ENCODE data around the gene DNASE1L2.
A peak's percentile ranks its signal among the peaks of the same experiment; 100 is the strongest.
"Not testable (repeated sequence)": the region's sequence is repeated elsewhere in the genome, so short reads cannot be mapped to it uniquely, and the experiment has no call there.

DNASE1L2 gene

GRCh38 chr16:2236337-2237101, at the start of gene DNASE1L2:
DNASE1L2 (plus strand) TSS chr16:2236444; CDS start chr16:2236817, 373 bp downstream.
- no peak for DNase-seq (ENCODE audit: low read depth)

DNA sequence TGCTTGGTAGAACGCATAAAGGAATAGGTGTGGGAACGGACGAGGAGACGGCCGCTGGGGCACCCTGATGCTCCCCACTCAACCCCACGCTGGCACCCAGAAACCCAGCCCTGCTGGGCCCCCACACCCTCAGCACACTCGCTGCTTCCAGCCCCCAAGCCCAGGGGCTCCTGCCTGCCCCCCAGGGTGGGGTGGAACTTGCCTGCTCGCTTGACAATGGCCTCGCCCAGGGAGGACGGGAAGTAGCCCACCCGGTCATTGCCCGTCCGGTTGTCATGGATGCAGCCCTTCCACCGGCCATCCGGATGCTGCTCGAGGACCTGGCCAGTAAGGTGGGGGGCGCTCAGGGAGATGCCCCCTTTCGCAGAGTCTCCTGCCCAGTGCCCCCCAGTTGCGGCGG, 49.7 kb upstream of the DNASE1L2 start:
- DNase-seq (ENCODE audit: low read depth), result no peak

- DNase-seq (ENCODE audit: low read depth), result no peak
Observed at GRCh38 chr16:2187212-2187611, 49.0 kb upstream of the DNASE1L2 start.

GRCh38 chr16:2188395-2188794, 47.8 kb upstream of the DNASE1L2 start:
- DNase-seq (ENCODE audit: low read depth), result no peak

DNA sequence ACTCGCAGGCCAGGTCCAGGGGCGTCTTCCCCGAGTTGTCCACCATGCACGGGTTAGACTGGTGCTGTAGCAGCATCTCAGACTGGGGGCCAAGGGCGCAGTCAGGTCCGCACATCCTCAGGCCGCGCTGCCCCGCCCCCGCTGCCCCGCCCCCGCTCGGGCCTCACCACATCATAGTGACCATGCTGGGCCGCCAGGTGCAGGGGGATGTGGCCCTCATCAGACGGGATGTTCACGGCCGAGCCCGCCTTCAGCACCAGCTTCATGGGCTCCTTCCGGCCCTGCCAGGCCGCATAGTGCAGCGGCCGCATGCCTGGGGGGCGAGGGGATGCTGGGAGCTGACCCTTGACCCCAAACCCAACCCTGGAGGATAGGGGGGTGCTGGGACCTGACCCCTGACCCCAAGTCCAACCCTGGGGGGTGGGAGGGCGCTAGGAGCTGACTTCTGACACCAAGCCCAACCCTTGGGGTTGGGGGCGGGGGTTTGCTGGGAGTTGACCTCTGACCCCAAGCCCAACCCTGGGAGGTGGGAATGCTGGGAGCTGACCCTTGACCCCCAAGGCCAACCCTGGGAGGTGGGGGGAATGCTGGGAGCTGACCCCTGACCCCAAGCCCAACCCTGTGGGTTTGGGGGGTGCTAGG, 46.9 kb upstream of the DNASE1L2 start:
- DNase-seq (ENCODE audit: low read depth), result no peak

GRCh38 chr16:2190002-2190658, 46.1 kb upstream of the DNASE1L2 start:
- no peak for DNase-seq (ENCODE audit: low read depth)

DNA sequence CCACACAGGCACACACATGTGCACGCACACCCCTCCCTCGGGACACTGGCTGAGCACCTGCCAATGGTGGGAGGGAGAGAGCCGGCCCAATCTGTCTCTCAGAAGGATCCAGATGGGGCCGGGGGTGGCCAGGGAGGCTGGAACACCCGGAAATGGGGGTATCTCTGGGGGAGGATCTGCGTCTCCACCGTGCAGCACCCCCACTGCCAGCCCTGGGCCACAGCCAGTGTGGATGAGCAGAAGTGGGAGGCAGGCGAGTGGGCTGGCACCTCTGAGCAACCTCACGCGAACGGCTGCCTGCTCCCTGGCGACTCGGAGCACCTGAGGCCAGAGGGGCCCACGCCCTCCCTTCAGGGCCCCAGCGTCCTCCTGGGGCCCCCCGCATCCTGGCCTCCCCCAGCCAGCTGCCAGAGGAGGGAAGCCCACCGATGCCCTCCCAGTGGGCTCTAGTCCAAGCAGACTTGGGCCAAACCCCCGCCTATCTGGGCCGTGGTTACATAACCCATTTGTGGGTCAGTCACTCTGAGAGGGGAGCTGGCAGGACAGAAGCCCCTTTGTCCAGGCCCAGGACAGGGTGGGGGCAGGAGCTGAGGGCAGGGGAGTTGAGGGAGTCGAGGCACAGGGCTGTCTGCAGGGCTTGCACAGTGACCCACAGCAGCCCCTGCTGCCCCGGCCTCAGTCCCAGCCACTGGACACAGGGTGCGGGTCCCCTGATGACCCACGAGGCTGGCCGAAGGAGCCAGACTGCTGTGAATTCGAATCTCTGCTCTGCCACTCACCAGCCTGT, 45.4 kb upstream of the DNASE1L2 start:
- DNase-seq (ENCODE audit: low read depth), result no peak

DNA sequence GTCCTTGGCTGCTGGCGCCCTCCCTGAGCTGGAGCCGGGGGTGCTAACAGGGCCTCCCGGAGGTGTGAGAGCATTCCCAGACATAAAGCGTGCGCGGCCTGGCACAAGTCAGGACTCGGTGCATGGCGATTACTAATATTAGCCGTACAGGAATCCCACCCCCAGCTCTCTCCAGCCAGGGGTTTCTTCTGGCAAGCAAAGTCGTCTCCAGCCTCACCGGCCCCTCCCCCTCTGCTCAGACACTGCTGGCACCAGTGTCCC, 44.9 kb upstream of the DNASE1L2 start:
- no peak for DNase-seq (ENCODE audit: low read depth)

GRCh38 chr16:2194166-2194834, 41.9 kb upstream of the DNASE1L2 start:
- DNase-seq (ENCODE audit: low read depth), result peak; percentile 13

DNA sequence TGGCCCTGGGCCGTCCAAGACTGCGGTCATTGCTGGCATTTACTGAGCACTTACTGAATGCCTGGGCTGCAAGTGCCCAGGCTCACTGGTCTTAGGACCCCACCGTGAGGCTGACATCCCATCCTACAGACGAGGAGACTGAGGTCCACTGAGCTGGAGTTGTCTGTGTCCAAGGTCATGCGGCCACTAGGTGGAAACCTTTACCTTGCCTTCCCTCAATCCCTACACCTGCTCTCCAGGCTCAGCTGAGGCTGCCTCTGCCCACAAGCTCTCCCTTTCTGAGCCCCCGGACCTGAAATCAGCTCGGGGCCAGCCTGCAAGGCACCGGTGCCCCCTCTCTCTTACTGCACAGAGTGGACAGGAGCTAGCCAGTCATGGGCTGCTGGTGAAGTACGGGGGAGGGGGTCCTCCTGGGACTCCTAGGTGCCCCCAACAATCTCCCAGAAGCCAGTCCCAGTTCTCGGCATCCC, 41.4 kb upstream of the DNASE1L2 start:
- DNase-seq (ENCODE audit: low read depth), result no peak

GRCh38 chr16:2195322-2196161, 40.7 kb upstream of the DNASE1L2 start:
- DNase-seq (ENCODE audit: low read depth), result no peak

DNA sequence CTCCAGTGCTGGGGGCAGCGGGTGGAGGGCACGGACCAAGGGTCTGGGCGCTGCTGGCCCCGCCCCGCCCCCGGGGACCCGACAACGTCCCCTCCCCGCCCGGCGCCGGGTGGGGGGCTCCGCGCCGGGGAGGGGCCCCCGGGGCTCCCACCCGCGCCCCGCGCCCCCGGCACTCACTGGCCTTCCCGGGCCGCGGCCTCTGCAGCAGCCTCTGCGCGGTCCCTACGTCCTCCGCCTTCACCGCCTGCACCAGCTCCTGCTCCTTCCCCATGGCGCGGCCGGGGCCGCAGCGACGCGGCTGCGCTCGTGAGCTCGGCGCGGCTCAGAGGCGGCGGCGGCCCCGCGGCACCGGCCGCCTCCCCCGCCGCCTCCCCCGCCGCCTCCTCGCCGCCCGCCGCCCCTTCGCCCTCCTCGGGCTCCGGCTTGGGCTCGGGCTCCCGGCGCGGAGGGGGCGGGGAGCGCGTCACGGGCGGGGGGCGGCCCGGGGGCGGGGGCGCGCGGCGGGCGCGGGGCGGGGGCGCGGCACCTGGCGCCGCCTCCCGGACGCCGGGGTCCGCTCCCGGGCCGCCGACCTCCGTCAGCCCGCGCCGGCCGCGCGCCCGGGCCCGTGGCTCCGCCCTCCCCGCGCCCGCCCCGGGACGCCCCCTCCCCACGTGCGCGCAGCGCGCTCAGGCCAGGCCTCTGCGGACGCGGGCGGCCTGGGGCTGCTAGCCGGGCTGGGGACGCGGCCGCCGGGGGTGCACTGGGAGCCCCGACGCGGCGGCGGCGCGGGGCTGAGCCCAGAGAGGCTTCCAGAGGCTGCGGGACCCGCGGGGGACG, 39.9 kb upstream of the DNASE1L2 start, which contains the start of gene CASKIN1:
CASKIN1 (minus strand) TSS at position 444 of the 819 bp plus-strand sequence; CDS start at position 271, 173 bp downstream.
- no peak for DNase-seq (ENCODE audit: low read depth)

DNA sequence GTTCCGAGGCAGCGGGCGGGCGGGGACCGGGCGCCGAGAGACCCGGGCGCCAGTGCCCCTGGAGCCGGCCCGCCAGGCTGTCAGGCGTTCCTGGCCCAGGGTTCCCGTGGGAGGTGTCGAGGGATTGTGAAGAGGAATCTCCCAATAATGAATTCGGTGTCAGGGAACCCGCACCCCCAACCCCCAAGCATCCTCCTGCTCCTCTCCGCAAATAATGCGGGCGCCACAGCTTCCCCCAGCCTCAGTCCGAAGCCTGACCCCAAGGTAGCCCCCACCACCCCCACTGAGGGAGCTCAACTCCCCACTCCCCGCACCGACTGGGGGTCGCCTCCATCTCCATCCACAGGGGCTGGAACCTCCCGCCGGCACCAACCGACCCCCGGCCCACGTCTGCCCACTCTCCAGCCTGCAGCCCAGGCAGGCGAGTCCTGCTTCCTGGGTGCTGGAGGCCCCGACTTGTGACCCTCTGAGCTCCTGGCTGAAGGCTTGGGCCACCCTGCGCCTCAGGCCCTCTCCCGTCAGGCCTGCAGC, 39.2 kb upstream of the DNASE1L2 start:
- DNase-seq (ENCODE audit: low read depth), result no peak

GRCh38 chr16:2197765-2198164, 38.5 kb upstream of the DNASE1L2 start:
- no peak for DNase-seq (ENCODE audit: low read depth)

- no peak for DNase-seq (ENCODE audit: low read depth)
Observed at GRCh38 chr16:2198283-2198682, 38.0 kb upstream of the DNASE1L2 start.

- DNase-seq (ENCODE audit: low read depth), result no peak
Observed at GRCh38 chr16:2199095-2199494, 37.1 kb upstream of the DNASE1L2 start.

- DNase-seq (ENCODE audit: low read depth), result no peak
Observed at GRCh38 chr16:2199621-2200139, 36.6 kb upstream of the DNASE1L2 start.

- DNase-seq (ENCODE audit: low read depth), result no peak
Observed at GRCh38 chr16:2200313-2200712, 35.9 kb upstream of the DNASE1L2 start.

GRCh38 chr16:2203119-2203688, 33.0 kb upstream of the DNASE1L2 start:
- DNase-seq (ENCODE audit: low read depth), result not testable (repeated sequence)

All from stromal cell of bone marrow (primary cell).